ENCODE measurements around the gene NELFB. TPM values are rescaled to one million over a fixed set of nuclear protein-coding genes. Genes with fewer than 3 reads are reported as not detected.

Gene NELFB
- total RNA-seq, 3 donors from 2014 or later = 32.6 to 39.2 (median 38.7) TPM

GRCh38 chr9:137293482-137294090 is 38.5 kb downstream of the NELFB start:
- no peak overlapping the region for H3K27ac ChIP-seq
- H3K36me3 ChIP-seq = no peaks in the 10 kb centered on the region
- intact Hi-C loops (cut with DNase I; ENCODE audit: low total_unique reads) = no loop called here
- peak overlapping the region in 1 of 3 donors; percentile 16 for H3K4me3 ChIP-seq
- H3K4me1 ChIP-seq = peaks cover 4 to 17% of the 10 kb centered on the region in 2 donors
- H3K27me3 ChIP-seq = no peaks in the 10 kb centered on the region
- TF ChIP-seq CTCF (IDR thresholded peaks at IDR 0.05) = no peak
- TF ChIP-seq POLR2AphosphoS5 (IDR thresholded peaks at IDR 0.05) = no peak
- TF ChIP-seq POLR2A (IDR thresholded peaks at IDR 0.05) = no peak
- no peaks in the 10 kb centered on the region for H3K9me3 ChIP-seq
- no peak for DNase-seq (ENCODE audit: low spot score in 2 of 2)

GRCh38 chr9:137294091-137294680 is 39.1 kb downstream of the NELFB start:
- Histone ChIP-seq H3K9me3 (no peaks in the 10 kb centered on the region), H3K4me3 (peak overlapping the region in 1 of 3 donors; percentile 82), H3K27ac (peak overlapping the region in 1 of 2 donors; percentile 16), H3K4me1 (peaks cover 4 to 22% of the 10 kb centered on the region in 2 donors), H3K27me3 (no peaks in the 10 kb centered on the region), H3K36me3 (no peaks in the 10 kb centered on the region)
- DNase-seq (ENCODE audit: low spot score in 2 of 2) = no peak
- no peak for TF ChIP-seq CTCF (IDR thresholded peaks at IDR 0.05)
- no peak for TF ChIP-seq POLR2AphosphoS5 (IDR thresholded peaks at IDR 0.05)
- no peak for TF ChIP-seq POLR2A (IDR thresholded peaks at IDR 0.05)
- intact Hi-C loops (cut with DNase I; ENCODE audit: low total_unique reads) = no loop called here

GRCh38 chr9:137294681-137295237 is 39.6 kb downstream of the NELFB start:
- Histone ChIP-seq H3K9me3 (no peaks in the 10 kb centered on the region), H3K27me3 (no peaks in the 10 kb centered on the region), H3K4me1 (peaks cover 4 to 23% of the 10 kb centered on the region in 2 donors), H3K36me3 (no peaks in the 10 kb centered on the region), H3K4me3 (peak overlapping the region in 2 of 3 donors; percentile 52 to 82), H3K27ac (peak overlapping the region in 1 of 2 donors; percentile 16)
- intact Hi-C loops (cut with DNase I; ENCODE audit: low total_unique reads) = no loop called here
- TF ChIP-seq POLR2AphosphoS5 (IDR thresholded peaks at IDR 0.05) (no peak), POLR2A (IDR thresholded peaks at IDR 0.05) (no peak), CTCF (IDR thresholded peaks at IDR 0.05) (peak in 1 of 3 donors; percentile 29)
- no peak for DNase-seq (ENCODE audit: low spot score in 2 of 2)

- Histone ChIP-seq H3K4me1 (peaks cover 4 to 23% of the 10 kb centered on the region in 2 donors), H3K9me3 (no peaks in the 10 kb centered on the region), H3K27ac (peak overlapping the region in 1 of 2 donors; percentile 78), H3K4me3 (peak overlapping the region; percentile 16 to 82 (median 52)), H3K27me3 (no peaks in the 10 kb centered on the region), H3K36me3 (no peaks in the 10 kb centered on the region)
- DNase-seq (ENCODE audit: low spot score in 2 of 2) = no peak
- intact Hi-C loops (cut with DNase I; ENCODE audit: low total_unique reads) = no loop called here
- TF ChIP-seq POLR2AphosphoS5 (IDR thresholded peaks at IDR 0.05) (no peak), POLR2A (IDR thresholded peaks at IDR 0.05) (no peak), CTCF (IDR thresholded peaks at IDR 0.05) (peak in 1 of 3 donors; percentile 64)
Observed at GRCh38 chr9:137295238-137295811, 40.2 kb downstream of the NELFB start.
